GM18520 (cell line): Measurements from ENCODE around the gene CYP4X1.
"Not testable (repeated sequence)": the region's sequence is repeated elsewhere in the genome, so short reads cannot be mapped to it uniquely, and the experiment has no call there.

Experiments used
- ATAC-seq: cut with Tn5 transposase; IDR thresholded peaks from one replicate; pipeline ENCODE4 v1.9.1; 2021; ENCODE audit not compliant: unreplicated experiment

CYP4X1 gene

DNA sequence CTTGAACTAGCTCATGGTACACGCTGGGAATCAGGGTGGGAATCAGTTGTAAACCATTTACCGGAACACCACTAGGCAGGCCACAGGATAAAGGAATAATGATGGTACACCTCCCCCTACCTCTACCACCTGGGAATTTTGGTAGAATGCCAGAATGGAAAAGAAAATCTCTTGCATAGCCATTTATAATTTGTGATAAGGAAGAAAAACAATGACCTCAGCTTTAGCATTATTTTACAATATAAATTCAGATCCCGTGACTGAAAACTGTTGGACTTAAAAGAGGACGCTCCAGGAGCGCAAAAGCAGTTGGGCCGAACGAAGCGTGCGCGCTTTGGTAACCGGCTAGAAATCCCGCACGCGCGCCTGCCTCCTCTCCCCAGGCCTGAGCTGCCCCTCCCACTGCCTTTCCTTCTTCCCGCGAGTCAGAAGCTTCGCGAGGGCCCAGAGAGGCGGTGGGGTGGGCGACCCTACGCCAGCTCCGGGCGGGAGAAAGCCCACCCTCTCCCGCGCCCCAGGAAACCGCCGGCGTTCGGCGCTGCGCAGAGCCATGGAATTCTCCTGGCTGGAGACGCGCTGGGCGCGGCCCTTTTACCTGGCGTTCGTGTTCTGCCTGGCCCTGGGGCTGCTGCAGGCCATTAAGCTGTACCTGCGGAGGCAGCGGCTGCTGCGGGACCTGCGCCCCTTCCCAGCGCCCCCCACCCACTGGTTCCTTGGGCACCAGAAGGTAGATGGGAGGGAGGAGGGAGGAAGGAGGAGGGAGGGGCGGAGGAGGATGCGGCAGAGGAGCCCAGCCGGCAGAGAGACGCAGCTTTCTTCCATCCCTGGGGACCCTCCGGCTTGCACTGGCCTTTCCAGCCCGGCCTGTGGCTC lies at the start of gene CYP4X1:
Gene CYP4X1, plus strand, starts transcription at position 402 of the 873 bp plus-strand sequence. Its CDS starts 149 bp downstream, at position 551.
- no peak for ATAC-seq

GRCh38 chr1:46983166-46983829 lies 40.2 kb upstream of the CYP4X1 start:
- ATAC-seq: no peak

DNA sequence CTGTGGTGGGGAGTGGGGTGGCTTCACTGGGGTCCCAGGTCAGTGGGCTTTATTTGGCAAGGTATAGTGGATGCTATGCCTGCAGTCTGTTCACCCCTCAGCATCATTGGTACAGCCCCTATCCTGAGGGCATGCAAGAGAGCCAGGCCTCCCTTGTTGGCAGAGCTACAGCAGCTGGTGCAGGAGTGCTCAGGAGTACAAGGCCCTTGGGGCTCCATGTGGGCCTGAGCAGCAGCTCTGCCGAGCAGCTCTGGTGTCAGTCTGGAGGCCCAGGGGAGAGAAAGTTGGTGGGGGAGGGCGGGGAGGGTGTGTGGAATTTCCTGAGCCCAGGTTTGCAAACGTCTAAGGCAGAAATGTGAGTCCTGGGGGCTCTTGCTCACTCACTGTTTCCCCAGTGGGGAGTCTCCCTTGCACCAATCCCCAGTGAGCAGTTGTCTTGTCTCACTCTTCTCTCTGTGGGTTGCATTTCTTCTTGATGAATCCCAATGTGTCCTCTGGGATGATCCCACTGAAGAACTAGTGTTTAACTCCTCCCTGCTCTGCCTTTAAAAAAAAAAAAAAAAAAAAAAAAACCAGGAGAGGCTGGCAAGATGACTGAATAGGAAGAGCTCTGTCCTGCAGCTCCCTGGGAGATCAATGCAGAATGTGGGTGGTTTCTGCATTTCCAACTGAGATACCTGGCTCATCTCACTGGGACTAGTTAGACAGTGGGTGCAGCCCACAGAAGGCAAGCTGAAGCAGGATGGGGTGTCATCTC lies 39.5 kb upstream of the CYP4X1 start:
- ATAC-seq: no peak

- ATAC-seq: not testable (repeated sequence)
Measured at GRCh38 chr1:46990541-46990940, 32.9 kb upstream of the CYP4X1 start.

GRCh38 chr1:46991083-46991923 lies 32.2 kb upstream of the CYP4X1 start:
- ATAC-seq: no peak

- no peak for ATAC-seq
Measured at GRCh38 chr1:46996659-46997281, 26.7 kb upstream of the CYP4X1 start.

DNA sequence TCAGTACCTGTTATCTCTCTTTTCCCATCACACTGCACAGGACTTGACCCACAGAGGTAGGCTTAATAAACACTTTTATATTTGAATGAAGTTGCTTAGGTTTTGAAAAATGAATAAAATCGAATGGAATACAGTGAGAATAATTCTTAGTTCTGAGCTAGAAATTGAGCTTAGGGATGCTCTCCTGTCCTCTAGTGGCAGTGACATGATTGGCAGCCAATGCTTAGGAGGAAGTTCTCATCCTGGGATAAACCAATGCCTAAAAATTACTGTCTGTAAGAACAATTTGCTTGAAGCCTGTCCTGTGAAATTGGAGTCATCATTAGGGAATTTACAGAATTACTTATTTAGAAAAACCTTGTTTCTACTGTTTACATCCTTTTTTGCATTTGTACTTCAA lies 21.3 kb upstream of the CYP4X1 start:
- ATAC-seq: no peak

DNA sequence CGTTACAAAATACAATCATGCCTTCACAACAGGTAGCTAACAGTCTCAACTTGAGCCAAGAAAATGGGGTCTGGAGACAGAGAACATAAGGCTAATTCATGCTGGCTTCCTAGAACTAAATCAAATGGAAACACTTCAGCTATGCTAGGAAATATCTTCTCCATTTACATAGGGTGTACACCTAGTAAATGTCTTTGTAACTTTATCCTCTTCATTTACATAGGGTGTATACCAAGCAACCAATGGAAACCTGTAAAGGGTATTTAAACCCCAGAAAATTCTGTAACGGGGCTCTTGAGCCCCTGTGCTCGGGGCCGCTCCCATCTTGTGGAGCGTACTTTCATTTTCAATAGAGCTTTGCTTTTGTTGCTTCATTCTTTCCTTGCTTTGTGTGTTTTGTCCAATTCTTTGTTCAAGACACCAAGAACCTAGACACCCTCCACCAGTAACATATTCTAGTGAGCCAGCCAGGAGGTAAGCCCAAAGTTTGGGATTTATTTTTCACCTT lies 19.5 kb upstream of the CYP4X1 start:
- no peak for ATAC-seq

DNA sequence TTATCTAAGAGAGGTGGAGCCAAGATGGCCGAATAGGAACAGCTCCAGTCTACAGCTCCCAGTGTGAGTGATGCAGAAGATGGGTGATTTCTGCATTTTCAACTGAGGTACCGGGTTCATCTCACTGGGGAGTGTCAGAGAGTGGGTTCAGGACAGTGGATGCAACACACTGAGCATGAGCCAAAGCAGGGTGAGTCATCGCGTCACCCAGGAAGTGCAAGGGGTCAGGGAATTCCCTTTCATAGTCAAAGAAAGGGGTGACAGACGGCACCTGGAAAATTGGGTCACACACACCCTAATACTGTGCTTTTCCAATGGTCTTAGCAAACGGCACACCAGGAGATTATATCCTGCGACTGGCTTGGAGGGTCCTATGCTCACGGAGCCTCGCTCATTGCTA lies 17.0 kb upstream of the CYP4X1 start:
- ATAC-seq: not testable (repeated sequence)

- ATAC-seq: no peak
Measured at GRCh38 chr1:47013293-47013692, 10.2 kb upstream of the CYP4X1 start.

DNA sequence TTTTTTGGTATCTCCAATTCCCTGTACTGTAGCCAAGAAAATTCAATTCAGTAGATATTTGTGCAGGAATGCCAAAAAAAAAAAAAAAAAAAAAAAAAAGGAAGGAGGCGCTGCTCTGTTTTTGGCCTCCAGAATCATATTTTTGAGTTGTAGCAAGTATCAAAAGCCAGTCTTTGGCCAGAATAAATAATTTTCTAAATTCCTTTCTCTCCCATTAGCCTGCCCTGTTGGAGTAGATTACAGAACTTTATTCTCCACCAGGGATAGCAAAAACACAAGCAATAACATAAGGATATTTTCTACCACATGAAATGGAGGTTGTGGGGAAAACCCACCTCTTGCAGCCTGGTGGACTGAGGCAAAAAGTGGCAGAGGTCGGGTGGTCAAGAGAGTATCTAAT lies 2.4 kb upstream of the CYP4X1 start:
- ATAC-seq: no peak

DNA sequence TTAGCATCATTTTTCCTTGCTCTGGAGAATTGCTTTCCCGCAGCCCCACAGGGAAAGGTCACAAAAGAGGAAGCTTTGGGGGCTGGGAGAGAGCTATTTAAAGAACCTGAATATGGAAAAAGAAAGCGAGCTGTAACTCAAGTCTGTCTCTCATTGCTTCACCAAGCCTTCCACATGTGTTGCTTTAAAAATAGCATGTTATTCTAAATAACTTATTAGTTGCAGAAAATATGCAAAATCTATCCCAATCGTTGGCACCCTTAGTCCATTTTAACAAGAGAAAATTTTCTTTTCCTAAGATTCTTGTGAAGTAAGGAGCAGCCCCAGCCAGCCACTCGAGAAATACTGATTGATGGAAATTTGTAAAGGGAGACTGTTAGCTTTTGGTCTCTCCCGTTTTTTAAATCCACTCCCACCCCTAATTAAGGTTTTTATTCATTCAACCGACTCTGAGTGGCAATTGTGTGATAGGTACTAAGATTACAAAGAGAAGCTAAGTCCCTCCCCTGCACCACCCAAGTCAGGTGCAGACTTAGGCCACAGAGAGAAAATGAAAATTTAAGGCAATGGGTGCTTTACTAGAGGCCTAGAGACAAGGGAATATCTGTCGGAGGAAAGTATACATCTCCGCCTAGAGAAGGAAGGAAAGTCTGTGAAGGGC lies 802 bp downstream of the CYP4X1 start:
- ATAC-seq: no peak

DNA sequence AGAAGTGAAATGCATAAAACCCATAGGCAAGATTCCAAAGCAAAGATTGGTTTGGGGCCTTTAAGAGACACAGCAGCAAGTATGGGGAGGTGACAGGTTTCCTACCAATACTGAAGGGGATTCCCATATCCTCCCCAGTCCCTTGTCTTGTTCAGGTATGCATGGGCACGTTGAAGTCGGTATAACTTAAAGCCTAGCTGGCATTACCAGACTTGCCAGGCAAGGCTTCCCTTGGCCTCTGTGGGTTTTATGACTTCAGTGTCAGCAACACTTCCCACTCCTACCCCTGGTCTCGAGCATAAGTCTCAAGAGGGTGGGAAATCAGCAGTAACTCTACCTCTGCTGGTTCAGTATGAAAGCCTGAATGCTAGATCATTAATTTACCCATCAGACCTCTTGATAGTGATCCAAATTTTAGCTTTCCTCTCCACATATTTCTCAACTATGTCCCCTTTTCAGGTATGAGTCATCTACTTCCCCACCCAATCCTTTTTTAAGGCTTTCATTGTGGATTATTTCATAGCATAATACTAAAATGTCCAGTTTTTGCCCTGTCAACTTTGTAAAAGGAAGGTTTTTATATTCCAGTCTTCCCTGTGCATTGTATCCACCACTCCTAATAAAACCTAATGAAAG lies 6.8 kb downstream of the CYP4X1 start:
- no peak for ATAC-seq

DNA sequence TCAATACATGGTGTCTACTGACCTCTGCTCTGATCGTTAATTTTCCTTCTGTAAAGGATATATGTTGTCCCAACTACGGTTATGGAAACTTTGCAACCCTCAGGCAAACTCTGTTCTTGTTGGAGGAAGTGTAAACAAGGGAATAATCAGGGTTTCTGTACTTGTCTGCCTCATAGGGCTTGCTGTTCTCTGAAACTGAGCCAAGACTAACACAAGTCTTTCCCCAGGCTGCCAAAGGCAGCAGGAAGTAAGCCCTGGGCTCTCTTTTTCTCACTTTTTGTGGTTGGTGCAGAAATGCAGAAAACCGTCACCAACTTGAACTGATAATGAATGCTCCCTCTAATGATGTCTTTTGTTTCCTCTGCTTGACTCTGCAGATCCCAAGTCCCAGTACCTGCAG lies 7.6 kb downstream of the CYP4X1 start:
- no peak for ATAC-seq

DNA sequence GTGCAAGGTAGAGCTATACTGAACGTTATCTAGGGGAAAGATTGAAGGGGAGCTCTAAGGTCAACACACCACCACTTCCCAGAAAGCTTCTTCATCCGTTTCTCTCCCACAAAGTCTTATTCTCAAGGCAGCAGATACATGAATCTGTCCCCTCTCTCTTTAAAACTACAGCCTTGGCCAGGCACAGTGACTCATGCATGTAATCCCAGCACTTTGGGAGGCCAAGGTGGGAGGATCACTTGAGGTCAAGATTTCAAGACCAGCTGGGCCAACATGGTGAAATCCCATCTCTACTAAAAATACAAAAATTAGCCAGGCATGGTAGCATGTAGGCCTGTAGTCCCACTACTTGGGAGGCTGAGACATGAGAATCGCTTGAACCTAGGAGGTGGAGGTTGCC lies 8.1 kb downstream of the CYP4X1 start:
- ATAC-seq: no peak

DNA sequence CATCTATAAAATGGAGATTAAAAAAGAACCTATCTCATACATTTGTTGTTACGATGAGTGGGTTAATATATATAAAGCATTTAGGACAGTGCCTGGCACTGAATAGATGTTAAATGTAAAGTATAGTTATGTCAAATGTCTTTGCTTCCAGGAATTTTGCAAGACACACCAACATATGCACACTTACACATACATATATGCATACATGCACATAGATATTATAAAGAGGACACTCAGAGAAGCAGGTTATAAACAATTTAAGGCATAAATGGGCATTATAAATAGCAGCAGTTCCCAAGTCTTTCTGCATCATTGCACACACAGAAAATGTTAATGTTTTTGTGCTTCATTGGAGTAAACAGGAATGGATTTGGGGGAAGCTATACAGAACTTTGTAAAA lies 13.3 kb downstream of the CYP4X1 start:
- ATAC-seq: no peak

DNA sequence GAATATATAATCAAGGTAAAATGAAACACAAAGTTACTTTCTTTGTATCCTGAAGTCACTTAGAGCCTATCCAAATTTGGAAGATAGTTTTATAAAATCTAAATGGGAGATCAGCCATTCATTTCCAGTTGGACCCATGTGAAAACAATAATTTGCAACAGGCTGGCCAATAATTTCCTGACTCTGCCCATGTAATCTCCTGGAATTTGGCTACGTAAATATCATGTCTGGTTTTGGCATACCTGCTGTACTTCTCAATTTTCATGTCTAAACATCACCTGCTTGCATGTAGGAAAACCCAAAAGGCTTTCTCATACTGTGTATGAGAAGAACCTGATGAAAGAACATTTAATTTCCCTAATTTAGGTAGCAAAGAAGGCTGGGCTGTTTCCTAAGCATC lies 35.9 kb downstream of the CYP4X1 start:
- ATAC-seq: no peak

DNA sequence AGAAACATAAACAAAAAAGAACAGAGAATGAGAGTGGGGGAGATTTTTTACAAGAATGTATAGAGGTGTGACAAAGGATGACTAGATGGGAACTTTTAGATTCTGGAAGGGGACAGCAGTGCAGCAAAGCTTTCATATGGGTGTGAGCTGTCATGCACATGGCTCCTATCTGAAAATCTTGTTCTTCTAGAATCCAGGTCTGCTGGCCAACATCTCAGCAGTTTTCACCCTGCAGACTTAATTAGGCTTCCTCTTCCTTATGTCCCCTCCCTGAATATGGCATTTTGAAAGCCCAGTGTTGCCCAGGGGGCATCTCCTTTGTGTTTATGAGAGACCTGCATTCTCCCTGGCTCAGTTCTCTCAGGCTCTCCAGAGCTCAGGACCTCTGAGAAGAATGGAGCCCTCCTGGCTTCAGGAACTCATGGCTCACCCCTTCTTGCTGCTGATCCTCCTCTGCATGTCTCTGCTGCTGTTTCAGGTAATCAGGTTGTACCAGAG lies 43.7 kb downstream of the CYP4X1 start, which contains the start of gene CYP4Z1:
Gene CYP4Z1, plus strand, starts transcription at position 135 of the 498 bp plus-strand sequence. Its CDS starts 260 bp downstream, at position 395.
- ATAC-seq: no peak

GRCh38 chr1:47069080-47069479 lies 45.6 kb downstream of the CYP4X1 start:
- ATAC-seq: not testable (repeated sequence)
